Right lobe of liver (tissue), 4 donors: ENCODE measurements around the gene PON1.

Experiments
- POLR2A ChIP-seq: fragments of 450-650 bp; IDR thresholded peaks from one replicate; pipeline ENCODE4 v1.6.1; 2017; ENCODE audit warnings: antibody characterized with exemption, mild to moderate bottlenecking
- TF ChIP-seq, protein P1 (sequence below), 4 donors: fragments of 200-600 bp in 3 of 4; fragments of 450-650 bp in 1 of 4; IDR thresholded peaks; one replicate each; pipeline versions ENCODE4 v1.5.1 to v1.8.0; 2016 to 2022; ENCODE audit warnings: antibody characterized with exemption in 4 of 4, mild to moderate bottlenecking in 2 of 4
- donor health status: DM: no; HTN: no; CAD: no.
- donor health status: DM: no; HTN: no; CAD: no.
- donor health status: DM: no; HTN: yes; CAD: no.

DNA sequence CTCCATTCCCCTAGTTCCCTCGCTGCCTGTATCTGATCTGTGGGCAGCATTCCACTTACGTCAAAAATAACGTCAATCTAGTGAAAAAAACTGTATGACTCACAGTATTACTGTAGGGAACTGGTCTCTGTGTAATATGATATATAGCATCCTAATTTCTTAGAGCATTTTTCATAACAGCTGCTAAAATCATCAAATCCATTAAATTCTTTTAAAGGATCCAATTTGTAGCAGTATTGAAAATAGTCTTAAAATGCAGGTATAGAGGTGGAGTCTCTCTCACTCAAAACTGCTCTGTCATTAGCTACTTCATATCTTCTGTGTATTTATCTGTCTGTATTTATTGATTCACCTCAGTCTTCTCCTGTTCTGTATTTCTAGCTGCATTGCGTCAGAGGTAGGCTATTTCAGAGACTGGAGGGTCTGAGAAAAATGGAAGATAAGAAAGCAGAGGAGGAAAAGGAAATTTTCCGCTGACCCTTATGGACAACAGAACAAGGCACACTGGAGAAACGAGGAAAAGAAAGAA lies 59.9 kb downstream of the PON1 start:
- TF ChIP-seq, protein P1, sequence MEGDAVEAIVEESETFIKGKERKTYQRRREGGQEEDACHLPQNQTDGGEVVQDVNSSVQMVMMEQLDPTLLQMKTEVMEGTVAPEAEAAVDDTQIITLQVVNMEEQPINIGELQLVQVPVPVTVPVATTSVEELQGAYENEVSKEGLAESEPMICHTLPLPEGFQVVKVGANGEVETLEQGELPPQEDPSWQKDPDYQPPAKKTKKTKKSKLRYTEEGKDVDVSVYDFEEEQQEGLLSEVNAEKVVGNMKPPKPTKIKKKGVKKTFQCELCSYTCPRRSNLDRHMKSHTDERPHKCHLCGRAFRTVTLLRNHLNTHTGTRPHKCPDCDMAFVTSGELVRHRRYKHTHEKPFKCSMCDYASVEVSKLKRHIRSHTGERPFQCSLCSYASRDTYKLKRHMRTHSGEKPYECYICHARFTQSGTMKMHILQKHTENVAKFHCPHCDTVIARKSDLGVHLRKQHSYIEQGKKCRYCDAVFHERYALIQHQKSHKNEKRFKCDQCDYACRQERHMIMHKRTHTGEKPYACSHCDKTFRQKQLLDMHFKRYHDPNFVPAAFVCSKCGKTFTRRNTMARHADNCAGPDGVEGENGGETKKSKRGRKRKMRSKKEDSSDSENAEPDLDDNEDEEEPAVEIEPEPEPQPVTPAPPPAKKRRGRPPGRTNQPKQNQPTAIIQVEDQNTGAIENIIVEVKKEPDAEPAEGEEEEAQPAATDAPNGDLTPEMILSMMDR (IDR thresholded peaks at IDR 0.05): no peak
- TF ChIP-seq POLR2A: no peak
